HepG2 (cell line): ENCODE results near the gene TYMP. TPM values are rescaled to one million over a fixed set of nuclear protein-coding genes. Genes with fewer than 3 reads are reported as not detected.
A peak's percentile ranks its signal among the peaks of the same experiment; 100 is the strongest.

ENCODE experiments used
- AGO2 ChIP-seq: fragments of 200-400 bp; formaldehyde crosslinking; optimal IDR thresholded peaks from 2 replicates; pipeline ENCODE3; 2017; ENCODE audit warnings: mild to moderate bottlenecking, low read depth, low read length, moderate library complexity
- ATF4 ChIP-seq, 2 experiments: fragments of 450-650 bp in 1 of 2; sonication (generic) in 1 of 2; formaldehyde crosslinking; IDR thresholded peaks; 2 replicates each; pipeline versions ENCODE4 v1.5.0 to v1.8.0; 2020 to 2022; ENCODE audit warnings: mild to moderate bottlenecking in 1 of 2, missing genetic modification reagents in 1 of 2
- ATF7-NPFF ChIP-seq: sonication (generic); formaldehyde crosslinking; IDR thresholded peaks from 2 replicates; pipeline ENCODE4 v1.8.1; 2023; ENCODE audit warnings: mild to moderate bottlenecking, low read depth, missing genetic modification reagents, moderate library complexity
- BRCA1 ChIP-seq: sonication (generic); formaldehyde crosslinking; IDR thresholded peaks from 2 replicates; pipeline ENCODE4 v1.4.0; 2020; ENCODE audit warnings: missing genetic modification reagents
- SMC3 ChIP-seq: IDR thresholded peaks from 2 replicates; pipeline ENCODE4 v1.6.1; 2011; ENCODE audit warnings: low read length, improper control_type of control experiment
- STAT5B ChIP-seq: sonication (generic); formaldehyde crosslinking; IDR thresholded peaks from 2 replicates; pipeline ENCODE4 v1.4.0; 2020; ENCODE audit warnings: missing genetic modification reagents
- TFE3 ChIP-seq: IDR thresholded peaks from 2 replicates; pipeline ENCODE4 v1.6.1; 2016
- USF2 ChIP-seq, 2 experiments: sonication (generic) in 1 of 2; formaldehyde crosslinking in 1 of 2; IDR thresholded peaks; 2 replicates each; pipeline versions ENCODE4 v1.5.1 to v1.6.1; 2011 to 2020; ENCODE audit warnings: borderline replicate concordance in 1 of 2, low read depth in 1 of 2, low read length in 1 of 2, mild to moderate bottlenecking in 1 of 2, missing genetic modification reagents in 1 of 2, moderate library complexity in 1 of 2
- ZBTB1 ChIP-seq: sonication (generic); formaldehyde crosslinking; IDR thresholded peaks from 2 replicates; pipeline ENCODE4 v1.4.0; 2020; ENCODE audit warnings: missing genetic modification reagents, borderline replicate concordance
- ZNF136 ChIP-seq: sonication (generic); formaldehyde crosslinking; IDR thresholded peaks from 2 replicates; pipeline ENCODE4 v1.8.1; 2022; ENCODE audit warnings: low read depth, mild to moderate bottlenecking, moderate library complexity, missing genetic modification reagents
- ZNF275 ChIP-seq: sonication (generic); formaldehyde crosslinking; IDR thresholded peaks from 2 replicates; pipeline ENCODE4 v1.8.0; 2022; ENCODE audit warnings: missing genetic modification reagents, mild to moderate bottlenecking, inconsistent platforms, borderline replicate concordance
- ZNF557 ChIP-seq: sonication (generic); formaldehyde crosslinking; IDR thresholded peaks from 2 replicates; pipeline ENCODE4 v1.4.0; 2020; ENCODE audit warnings: missing genetic modification reagents
- ZNF619 ChIP-seq: sonication (generic); formaldehyde crosslinking; IDR thresholded peaks from 2 replicates; pipeline ENCODE4 v1.4.0; 2020; ENCODE audit warnings: mild to moderate bottlenecking, missing genetic modification reagents
- ZNF75D ChIP-seq: sonication (generic); formaldehyde crosslinking; IDR thresholded peaks from 2 replicates; pipeline ENCODE4 v1.8.1; 2023; ENCODE audit warnings: missing genetic modification reagents, mild to moderate bottlenecking, borderline replicate concordance
- ZNF761 ChIP-seq: sonication (generic); formaldehyde crosslinking; conservative IDR thresholded peaks from 2 replicates; pipeline ENCODE4 v1.4.0; 2020; ENCODE audit warnings: mild to moderate bottlenecking, missing genetic modification reagents
- ZNF773 ChIP-seq: sonication (generic); formaldehyde crosslinking; IDR thresholded peaks from 2 replicates; pipeline ENCODE4 v1.4.0; 2020; ENCODE audit warnings: missing genetic modification reagents, borderline replicate concordance
- polyA plus RNA-seq, 8 experiments: library from polyadenylated mRNA; depleted of rRNA in 3 of 8; stranded (reverse) in 7 of 8; unstranded in 1 of 8; fragments of >200 nt; fragmentation: Illumina TruSeq in 4 of 8; extraction: Trizol in 4 of 8; gene quantifications; 2 replicates each; pipeline versions ENCODE4 v1.2.1 to v1.2.3, GENCODE V29; 2011 to 2016; ENCODE audit warnings: low read depth in 4 of 8, missing spikeins in 1 of 8, mixed read lengths in 1 of 8; ENCODE audit not compliant: insufficient read depth in 1 of 8
- total RNA-seq, 5 experiments: library from RNA; depleted of rRNA; stranded (reverse); fragments of >200 nt; fragmentation: Illumina TruSeq; extraction: Trizol; gene quantifications; 2 replicates each; pipeline ENCODE4 v1.2.3, GENCODE V29; 2016; ENCODE audit warnings: low read depth in 1 of 5
- TF ChIP-seq, protein P1 (sequence below): sonication (generic); formaldehyde crosslinking; IDR thresholded peaks from 2 replicates; pipeline ENCODE4 v1.5.1; 2020; ENCODE audit warnings: missing genetic modification reagents, mild to moderate bottlenecking, borderline replicate concordance
- TF ChIP-seq, protein P2 (sequence below): sonication (generic); formaldehyde crosslinking; IDR thresholded peaks from 2 replicates; pipeline ENCODE4 v1.4.0; 2020; ENCODE audit warnings: missing genetic modification reagents, borderline replicate concordance

Gene TYMP
- total and polyA plus RNA-seq, 2 of the 13 experiments (the other 11 are each of a cell fraction or from before 2014, with no cell fraction given): 3.9 to 4.3 TPM

GRCh38 chr22:50562523-50563412 lies 33.0 kb upstream of the TYMP start, which contains the start of gene SYCE3 (continued):
- no peak for TF ChIP-seq ZNF275
- no peak for TF ChIP-seq ZNF557 (CRISPR knock-in tag)
- TF ChIP-seq SMC3: peak; percentile 10; the same call in 1 of the 2 replicates
- TF ChIP-seq AGO2: no peak
- TF ChIP-seq ZNF75D (CRISPR knock-in tag): no peak
- TF ChIP-seq, protein P1, sequence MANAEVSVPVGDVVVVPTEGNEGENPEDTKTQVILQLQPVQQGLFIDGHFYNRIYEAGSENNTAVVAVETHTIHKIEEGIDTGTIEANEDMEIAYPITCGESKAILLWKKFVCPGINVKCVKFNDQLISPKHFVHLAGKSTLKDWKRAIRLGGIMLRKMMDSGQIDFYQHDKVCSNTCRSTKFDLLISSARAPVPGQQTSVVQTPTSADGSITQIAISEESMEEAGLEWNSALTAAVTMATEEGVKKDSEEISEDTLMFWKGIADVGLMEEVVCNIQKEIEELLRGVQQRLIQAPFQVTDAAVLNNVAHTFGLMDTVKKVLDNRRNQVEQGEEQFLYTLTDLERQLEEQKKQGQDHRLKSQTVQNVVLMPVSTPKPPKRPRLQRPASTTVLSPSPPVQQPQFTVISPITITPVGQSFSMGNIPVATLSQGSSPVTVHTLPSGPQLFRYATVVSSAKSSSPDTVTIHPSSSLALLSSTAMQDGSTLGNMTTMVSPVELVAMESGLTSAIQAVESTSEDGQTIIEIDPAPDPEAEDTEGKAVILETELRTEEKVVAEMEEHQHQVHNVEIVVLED: no peak; the same call in 1 of the 2 replicates
- TF ChIP-seq STAT5B (CRISPR knock-in tag): no peak
- TF ChIP-seq, protein P2, sequence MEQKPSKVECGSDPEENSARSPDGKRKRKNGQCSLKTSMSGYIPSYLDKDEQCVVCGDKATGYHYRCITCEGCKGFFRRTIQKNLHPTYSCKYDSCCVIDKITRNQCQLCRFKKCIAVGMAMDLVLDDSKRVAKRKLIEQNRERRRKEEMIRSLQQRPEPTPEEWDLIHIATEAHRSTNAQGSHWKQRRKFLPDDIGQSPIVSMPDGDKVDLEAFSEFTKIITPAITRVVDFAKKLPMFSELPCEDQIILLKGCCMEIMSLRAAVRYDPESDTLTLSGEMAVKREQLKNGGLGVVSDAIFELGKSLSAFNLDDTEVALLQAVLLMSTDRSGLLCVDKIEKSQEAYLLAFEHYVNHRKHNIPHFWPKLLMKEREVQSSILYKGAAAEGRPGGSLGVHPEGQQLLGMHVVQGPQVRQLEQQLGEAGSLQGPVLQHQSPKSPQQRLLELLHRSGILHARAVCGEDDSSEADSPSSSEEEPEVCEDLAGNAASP (CRISPR knock-in tag): peak; percentile 64; the same call in 1 of the 2 replicates
- no peak for TF ChIP-seq ZNF761
- TF ChIP-seq ZNF773 (CRISPR knock-in tag): no peak
- no peak for TF ChIP-seq USF2 (IDR thresholded peaks at IDR 0.05; ENCODE audit: low read depth, low read length)
- TF ChIP-seq USF2 (CRISPR knock-in tag; IDR thresholded peaks at IDR 0.05; ENCODE audit: borderline replicate concordance): no peak; the same call in 1 of the 2 replicates
- 0 out of 2 replicates have a peak, but pooled peaks have one; percentile 35 for TF ChIP-seq TFE3 (CRISPR knock-in tag)
- TF ChIP-seq BRCA1 (CRISPR knock-in tag): no peak
- TF ChIP-seq ZBTB1 (CRISPR knock-in tag): no peak
- TF ChIP-seq ATF4 (CRISPR knock-in tag; IDR thresholded peaks at IDR 0.05): no peak
- 0 out of 2 replicates have a peak, but pooled peaks have one; percentile 78 for TF ChIP-seq ZNF619 (CRISPR knock-in tag)
- TF ChIP-seq ATF7-NPFF (CRISPR knock-in tag): peak; percentile 62; the same call in 1 of the 2 replicates
- TF ChIP-seq ZNF136 (CRISPR knock-in tag): peak; percentile 88; the same call in 1 of the 2 replicates
